GM23248 (cell line): Measurements from ENCODE around the gene MOCOS. TPM values are rescaled to one million over a fixed set of nuclear protein-coding genes. Genes with fewer than 3 reads are reported as not detected.
A peak's percentile ranks its signal among the peaks of the same experiment; 100 is the strongest.

Source experiments
- DNase-seq: peaks from one replicate; pipeline ENCODE4 v3.0.0-alpha.2; 2015
- H2AFZ ChIP-seq: fragments of 200-600 bp; sonication (generic); 2 replicates; pipeline ENCODE4 v1.6.1; 2016; ENCODE audit warnings: antibody characterized with exemption
- H3F3A ChIP-seq: fragments of 200-600 bp; sonication (generic); 2 replicates; pipeline ENCODE4 v1.6.1; 2016; ENCODE audit warnings: mild to moderate bottlenecking, antibody characterized with exemption, mixed run types; ENCODE audit not compliant: insufficient read depth
- H3K27ac ChIP-seq: fragments of 200-600 bp; sonication (generic); 2 replicates; pipeline ENCODE4 v1.5.1; 2016; ENCODE audit warnings: mild to moderate bottlenecking
- H3K27me3 ChIP-seq: fragments of 200-600 bp; sonication (generic); replicated peaks from 2 replicates; pipeline ENCODE4 v1.6.1; 2016; ENCODE audit warnings: mild to moderate bottlenecking; ENCODE audit not compliant: insufficient read depth
- H3K36me3 ChIP-seq: fragments of 200-600 bp; sonication (generic); 2 replicates; pipeline ENCODE4 v1.6.1; 2016; ENCODE audit warnings: low read depth, mild to moderate bottlenecking
- H3K4me1 ChIP-seq: fragments of 200-600 bp; sonication (generic); 2 replicates; pipeline ENCODE4 v1.6.1; 2016; ENCODE audit warnings: mild to moderate bottlenecking; ENCODE audit not compliant: insufficient read depth
- H3K4me2 ChIP-seq: fragments of 200-600 bp; sonication (generic); one replicate; pipeline ENCODE4 v1.6.1; 2016; ENCODE audit warnings: mild to moderate bottlenecking; ENCODE audit not compliant: unreplicated experiment
- H3K4me3 ChIP-seq: fragments of 200-600 bp; sonication (generic); 2 replicates; pipeline ENCODE4 v1.5.1; 2016; ENCODE audit warnings: mild to moderate bottlenecking
- H3K79me2 ChIP-seq: fragments of 200-600 bp; sonication (generic); 2 replicates; pipeline ENCODE4 v1.6.1; 2016; ENCODE audit warnings: mild to moderate bottlenecking; ENCODE audit not compliant: insufficient read depth
- H3K9ac ChIP-seq: fragments of 200-600 bp; sonication (generic); 2 replicates; pipeline ENCODE4 v1.6.1; 2016; ENCODE audit warnings: mild to moderate bottlenecking
- H3K9me2 ChIP-seq: fragments of 200-600 bp; sonication (generic); 2 replicates; pipeline ENCODE4 v1.6.1; 2016; ENCODE audit warnings: mixed run types, mild to moderate bottlenecking, moderate library complexity; ENCODE audit not compliant: insufficient read depth
- H3K9me3 ChIP-seq: fragments of 200-600 bp; sonication (generic); one replicate; pipeline ENCODE4 v1.6.1; 2017; ENCODE audit warnings: low read depth
- H4K20me1 ChIP-seq: fragments of 200-600 bp; sonication (generic); 2 replicates; pipeline ENCODE4 v1.6.0; 2016; ENCODE audit not compliant: insufficient read depth
- EZH2 ChIP-seq: fragments of 200-600 bp; sonication (generic); IDR thresholded peaks from 2 replicates; pipeline ENCODE4 v1.6.1; 2018; ENCODE audit warnings: antibody characterized with exemption, mild to moderate bottlenecking; ENCODE audit not compliant: insufficient read depth, poor library complexity, severe bottlenecking
- EZH2phosphoT487 ChIP-seq: fragments of 200-600 bp; sonication (generic); IDR thresholded peaks from 2 replicates; pipeline ENCODE4 v1.6.1; 2018; ENCODE audit warnings: antibody characterized with exemption, moderate library complexity, mild to moderate bottlenecking, low read depth; ENCODE audit not compliant: insufficient read depth
- WGBS, 2 experiments: methylation state at CpG; one replicate each; pipeline ENCODE4 v1.1.6; 2015 to 2017; ENCODE audit warnings: low lambda C conversion rate in 2 of 2, low coverage in 1 of 2; ENCODE audit errors: missing lambda C conversion rate in 2 of 2; 5-methylcytosine and 5-hydroxymethylcytosine counted together
- in situ Hi-C: fragments of 300-500 bp; cut with MboI; formaldehyde crosslinking; loops from 2 replicates; pipeline ENCODE4 v1.15.0; 2020
- polyA plus RNA-seq: library from polyadenylated mRNA; unstranded; fragments of >200 nt; fragmentation: Nextera tagmentation; extraction: Ambion mirVana; gene quantifications from 2 replicates; pipeline ENCODE4 v1.2.1, GENCODE V29; 2016
- total RNA-seq: library from RNA; depleted of rRNA; stranded (reverse); fragments of >200 nt; shearing (Covaris generic); gene quantifications from 2 replicates; pipeline ENCODE4 v1.2.3, GENCODE V29; 2014

Gene MOCOS
- total and polyA plus RNA-seq, 2 experiments from 2014 or later = 17.9 to 23.6 TPM

GRCh38 chr18:36309436-36310391, 122.4 kb downstream of the MOCOS start:
- H3K27ac ChIP-seq = peak overlapping the region; percentile 97
- H3K4me2 ChIP-seq = peak overlapping the region; percentile 65
- H3F3A ChIP-seq = peaks cover 41% of the 10 kb centered on the region
- TF ChIP-seq EZH2 = no peak
- no peak for TF ChIP-seq EZH2phosphoT487
- no peaks in the 10 kb centered on the region for H3K36me3 ChIP-seq
- WGBS, 2 experiments = 6 to 9% methylated on average over 11 of the region's 11 CpGs
- DNase-seq = peak; percentile 98
- no peaks in the 10 kb centered on the region for H3K9me2 ChIP-seq
- H3K79me2 ChIP-seq = peaks cover 60% of the 10 kb centered on the region
- no peaks in the 10 kb centered on the region for H3K27me3 ChIP-seq
- peak overlapping the region; percentile 74 for H3K9ac ChIP-seq
- H4K20me1 ChIP-seq = no peaks in the 10 kb centered on the region
- H3K9me3 ChIP-seq = no peaks in the 10 kb centered on the region
- peak overlapping the region; percentile 27; the same call in 1 of the 2 replicates for H3K4me3 ChIP-seq
- in situ Hi-C loops = loop anchor here (10.0 kb wide), 1 partner anchor 265 kb away; no protein-coding TSS in a partner anchor
- peaks cover 56% of the 10 kb centered on the region for H3K4me1 ChIP-seq
- H2AFZ ChIP-seq = no peak overlapping the region

DNA sequence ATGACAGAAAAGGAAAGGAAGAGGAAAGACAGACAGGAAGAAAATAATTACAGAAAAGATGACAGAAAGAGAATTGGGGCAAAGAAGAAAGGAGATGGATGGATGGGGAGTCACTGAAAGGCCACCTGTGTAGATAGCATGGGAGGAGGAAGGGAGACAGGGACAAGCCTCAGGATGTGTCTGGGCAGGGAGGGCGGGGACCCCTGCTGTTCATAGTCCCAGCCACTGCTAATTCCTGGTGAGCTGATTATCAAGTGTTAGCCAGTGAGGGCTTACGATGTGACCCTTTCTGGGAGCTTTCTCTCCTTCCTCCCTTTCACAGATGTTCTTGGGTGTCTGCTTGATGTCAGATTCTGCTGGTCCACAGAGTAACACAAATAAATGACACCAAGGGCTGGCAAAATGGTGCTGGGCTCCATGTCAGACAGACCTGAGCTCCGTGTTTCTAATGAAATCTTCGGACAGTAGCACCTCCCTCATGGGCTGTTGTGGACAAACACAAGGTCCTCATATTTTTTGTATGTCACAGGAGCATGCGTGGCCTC, 123.8 kb downstream of the MOCOS start:
- Histone ChIP-seq H3K79me2 (peaks cover 46% of the 10 kb centered on the region), H3K27ac (peak overlapping the region; percentile 97), H3K4me1 (peaks cover 69% of the 10 kb centered on the region), H3K9ac (no peak overlapping the region), H3K4me2 (no peak overlapping the region), H4K20me1 (no peaks in the 10 kb centered on the region), H3K9me2 (no peaks in the 10 kb centered on the region), H3K36me3 (no peaks in the 10 kb centered on the region), H3K27me3 (no peaks in the 10 kb centered on the region), H3K4me3 (no peak overlapping the region), H3K9me3 (no peaks in the 10 kb centered on the region), H2AFZ (no peak overlapping the region), H3F3A (peaks cover 55% of the 10 kb centered on the region)
- TF ChIP-seq EZH2 (no peak), EZH2phosphoT487 (no peak)
- WGBS, 2 experiments = 91 to 99% methylated on average over 5 of the region's 5 CpGs
- in situ Hi-C loops = no loop called here
- no peak for DNase-seq

GRCh38 chr18:36312806-36313395, 125.6 kb downstream of the MOCOS start:
- no peak overlapping the region for H2AFZ ChIP-seq
- no peak overlapping the region for H3K4me2 ChIP-seq
- H3K27ac ChIP-seq = no peak overlapping the region; the same call in 1 of the 2 replicates
- no peak overlapping the region for H3K9ac ChIP-seq
- H3K9me2 ChIP-seq = no peaks in the 10 kb centered on the region
- WGBS, 2 experiments = 92 to 100% methylated on average over 2 of the region's 2 CpGs
- H3K4me3 ChIP-seq = no peak overlapping the region
- H3K79me2 ChIP-seq = peaks cover 44% of the 10 kb centered on the region
- no peaks in the 10 kb centered on the region for H3K36me3 ChIP-seq
- DNase-seq = peak; percentile 26
- H3F3A ChIP-seq = peaks cover 53% of the 10 kb centered on the region
- H3K4me1 ChIP-seq = peaks cover 65% of the 10 kb centered on the region
- no peak for TF ChIP-seq EZH2phosphoT487
- no peak for TF ChIP-seq EZH2
- H3K27me3 ChIP-seq = no peaks in the 10 kb centered on the region
- H4K20me1 ChIP-seq = no peaks in the 10 kb centered on the region
- in situ Hi-C loops = no loop called here
- no peaks in the 10 kb centered on the region for H3K9me3 ChIP-seq

- H3K79me2 ChIP-seq = peaks cover 49% of the 10 kb centered on the region
- peaks cover 43% of the 10 kb centered on the region for H3F3A ChIP-seq
- no peaks in the 10 kb centered on the region for H4K20me1 ChIP-seq
- no peaks in the 10 kb centered on the region for H3K27me3 ChIP-seq
- peak; percentile 88 for DNase-seq
- peak overlapping the region; percentile 61 for H3K4me2 ChIP-seq
- no peaks in the 10 kb centered on the region for H3K36me3 ChIP-seq
- no peaks in the 10 kb centered on the region for H3K9me2 ChIP-seq
- H3K9ac ChIP-seq = peak overlapping the region; percentile 68
- no peaks in the 10 kb centered on the region for H3K9me3 ChIP-seq
- H3K4me3 ChIP-seq = 0 out of 2 replicates have a peak overlapping the region, but pooled peaks have one; percentile 13
- 0 out of 2 replicates have a peak overlapping the region, but pooled peaks have one; percentile 28 for H2AFZ ChIP-seq
- in situ Hi-C loops = no loop called here
- no peak for TF ChIP-seq EZH2
- TF ChIP-seq EZH2phosphoT487 = no peak
- WGBS, 2 experiments = 15 to 26% methylated on average over 4 of the region's 4 CpGs
- H3K4me1 ChIP-seq = peaks cover 53% of the 10 kb centered on the region
- peak overlapping the region; percentile 93 for H3K27ac ChIP-seq
Observed at GRCh38 chr18:36314098-36314497, 126.8 kb downstream of the MOCOS start.
